ENCODE data around the gene RTCB.
"Not testable (repeated sequence)": the region's sequence is repeated elsewhere in the genome, so short reads cannot be mapped to it uniquely, and the experiment has no call there.

Gene RTCB

GRCh38 chr22:32360096-32360495, 52.0 kb downstream of the RTCB start:
- not testable (repeated sequence) for H2BK120ac ChIP-seq (ENCODE audit: low read depth, low read length); H3K79me1 ChIP-seq (ENCODE audit: low read depth, low read length); H2BK12ac ChIP-seq (ENCODE audit: low read length); H3K18ac ChIP-seq (ENCODE audit: low read length); H4K91ac ChIP-seq (ENCODE audit: low read depth, low read length, poor library complexity); H3K14ac ChIP-seq (ENCODE audit: low read length); H2AK5ac ChIP-seq (ENCODE audit: low read depth, low read length); H3K27me3 ChIP-seq (ENCODE audit: control insufficient read depth in 3 of 3, insufficient read depth in 3 of 3, low read depth in 1 of 3, low read length in 3 of 3); H4K8ac ChIP-seq (ENCODE audit: low read depth, low read length); H2AFZ ChIP-seq (ENCODE audit: low read length); H3K36me3 ChIP-seq (replicated peaks in 1 of 2; ENCODE audit: control insufficient read depth in 2 of 2, insufficient read depth in 2 of 2, low read length in 2 of 2); H3K23ac ChIP-seq (ENCODE audit: low read depth, low read length, poor library complexity); H3K9ac ChIP-seq (ENCODE audit: low read depth, low read length, poor library complexity); H2BK15ac ChIP-seq (ENCODE audit: low read length); H3K4ac ChIP-seq (ENCODE audit: low read length); DNase-seq (ENCODE audit: low spot score); H3K4me2 ChIP-seq (ENCODE audit: insufficient read depth, low read length, poor library complexity, severe bottlenecking); H3K4me1 ChIP-seq (ENCODE audit: control insufficient read depth in 2 of 2, insufficient read depth in 1 of 2, low read depth in 1 of 2, low read length in 2 of 2); H3K27ac ChIP-seq (replicated peaks; ENCODE audit: low read length); H3K4me3 ChIP-seq (ENCODE audit: low read length in 2 of 2); H3K9me3 ChIP-seq (replicated peaks in 1 of 2; ENCODE audit: control insufficient read depth in 2 of 2, insufficient read depth in 1 of 2, low read depth in 1 of 2, low read length in 2 of 2); H2BK5ac ChIP-seq (ENCODE audit: low read length)
- WGBS, 2 donors (ENCODE audit: extremely low coverage in 2 of 2, insufficient read length in 2 of 2, insufficient replicate concordance in 1 of 2) = no CpG with 5 or more reads among the region's 11 CpGs

- Histone ChIP-seq H3K18ac (ENCODE audit: low read length) (peak within 1 kb of the TSS; percentile 33), H2BK15ac (ENCODE audit: low read length) (peak within 1 kb of the TSS; percentile 79), H2AK5ac (ENCODE audit: low read depth, low read length) (peak within 1 kb of the TSS; percentile 78), H2AFZ (ENCODE audit: low read length) (peak within 1 kb of the TSS; percentile 45), H3K14ac (ENCODE audit: low read length) (peak within 1 kb of the TSS; percentile 63)
- not testable (repeated sequence) for H3K4ac ChIP-seq (ENCODE audit: low read length); H3K4me1 ChIP-seq (ENCODE audit: control insufficient read depth in 2 of 2, insufficient read depth in 1 of 2, low read depth in 1 of 2, low read length in 2 of 2); H2BK12ac ChIP-seq (ENCODE audit: low read length); H3K79me1 ChIP-seq (ENCODE audit: low read depth, low read length); H4K91ac ChIP-seq (ENCODE audit: low read depth, low read length, poor library complexity); H3K9me3 ChIP-seq (replicated peaks in 1 of 2; ENCODE audit: control insufficient read depth in 2 of 2, insufficient read depth in 1 of 2, low read depth in 1 of 2, low read length in 2 of 2); H2BK120ac ChIP-seq (ENCODE audit: low read depth, low read length); H4K8ac ChIP-seq (ENCODE audit: low read depth, low read length); DNase-seq (ENCODE audit: low spot score); H3K4me3 ChIP-seq (ENCODE audit: low read length in 2 of 2); H3K27ac ChIP-seq (replicated peaks; ENCODE audit: low read length); H3K4me2 ChIP-seq (ENCODE audit: insufficient read depth, low read length, poor library complexity, severe bottlenecking); H3K23ac ChIP-seq (ENCODE audit: low read depth, low read length, poor library complexity); H3K27me3 ChIP-seq (ENCODE audit: control insufficient read depth in 3 of 3, insufficient read depth in 3 of 3, low read depth in 1 of 3, low read length in 3 of 3); H2BK5ac ChIP-seq (ENCODE audit: low read length); H3K36me3 ChIP-seq (replicated peaks in 1 of 2; ENCODE audit: control insufficient read depth in 2 of 2, insufficient read depth in 2 of 2, low read length in 2 of 2); H3K9ac ChIP-seq (ENCODE audit: low read depth, low read length, poor library complexity)
- no CpG with 5 or more reads among the region's 9 CpGs for WGBS, 2 donors (ENCODE audit: extremely low coverage in 2 of 2, insufficient read length in 2 of 2, insufficient replicate concordance in 1 of 2)
Observed at GRCh38 chr22:32357567-32357966, 54.5 kb downstream of the RTCB start, which contains the start of gene RFPL3. Gene RFPL3 (plus strand): TSS chr22:32357867. CDS start chr22:32358072, 205 bp downstream.

- Histone ChIP-seq H3K36me3 (replicated peaks in 1 of 2; ENCODE audit: control insufficient read depth in 2 of 2, insufficient read depth in 2 of 2, low read length in 2 of 2) (no peaks in the 10 kb centered on the region), H4K8ac (ENCODE audit: low read depth, low read length) (no peak overlapping the region), H2BK120ac (ENCODE audit: low read depth, low read length) (no peak overlapping the region), H2AFZ (ENCODE audit: low read length) (peak overlapping the region; percentile 61), H3K4me1 (ENCODE audit: control insufficient read depth in 2 of 2, insufficient read depth in 1 of 2, low read depth in 1 of 2, low read length in 2 of 2) (peaks cover 1 to 4% of the 10 kb centered on the region in 2 donors), H3K9me3 (replicated peaks in 1 of 2; ENCODE audit: control insufficient read depth in 2 of 2, insufficient read depth in 1 of 2, low read depth in 1 of 2, low read length in 2 of 2) (no peaks in the 10 kb centered on the region), H3K14ac (ENCODE audit: low read length) (no peak overlapping the region), H2BK12ac (ENCODE audit: low read length) (no peak overlapping the region), H3K27me3 (ENCODE audit: control insufficient read depth in 3 of 3, insufficient read depth in 3 of 3, low read depth in 1 of 3, low read length in 3 of 3) (no peaks in the 10 kb centered on the region), H4K91ac (ENCODE audit: low read depth, low read length, poor library complexity) (no peak overlapping the region), H3K4ac (ENCODE audit: low read length) (no peak overlapping the region), H3K4me3 (ENCODE audit: low read length in 2 of 2) (no peak overlapping the region), H2AK5ac (ENCODE audit: low read depth, low read length) (no peak overlapping the region), H2BK15ac (ENCODE audit: low read length) (no peak overlapping the region), H2BK5ac (ENCODE audit: low read length) (no peak overlapping the region), H3K9ac (ENCODE audit: low read depth, low read length, poor library complexity) (no peak overlapping the region), H3K79me1 (ENCODE audit: low read depth, low read length) (peaks cover 3% of the 10 kb centered on the region), H3K27ac (replicated peaks; ENCODE audit: low read length) (no peak overlapping the region), H3K4me2 (ENCODE audit: insufficient read depth, low read length, poor library complexity, severe bottlenecking) (no peak overlapping the region), H3K18ac (ENCODE audit: low read length) (no peak overlapping the region), H3K23ac (ENCODE audit: low read depth, low read length, poor library complexity) (no peak overlapping the region)
- no peak for DNase-seq (ENCODE audit: low spot score)
- no CpG with 5 or more reads among the region's 3 CpGs for WGBS, 2 donors (ENCODE audit: extremely low coverage in 2 of 2, insufficient read length in 2 of 2, insufficient replicate concordance in 1 of 2)
Observed at GRCh38 chr22:32355760-32356159, 56.3 kb downstream of the RTCB start.

- H3K79me1 ChIP-seq (ENCODE audit: low read depth, low read length) = peaks cover 3% of the 10 kb centered on the region
- H3K9me3 ChIP-seq (replicated peaks in 1 of 2; ENCODE audit: control insufficient read depth in 2 of 2, insufficient read depth in 1 of 2, low read depth in 1 of 2, low read length in 2 of 2) = no peaks in the 10 kb centered on the region
- no peak overlapping the region for H3K4me3 ChIP-seq (ENCODE audit: low read length in 2 of 2)
- H2BK15ac ChIP-seq (ENCODE audit: low read length) = peak overlapping the region; percentile 99
- H2AK5ac ChIP-seq (ENCODE audit: low read depth, low read length) = peak overlapping the region; percentile 79
- no peak overlapping the region for H2AFZ ChIP-seq (ENCODE audit: low read length)
- peak overlapping the region; percentile 88 for H3K18ac ChIP-seq (ENCODE audit: low read length)
- no peak overlapping the region for H3K4me2 ChIP-seq (ENCODE audit: insufficient read depth, low read length, poor library complexity, severe bottlenecking)
- H3K27me3 ChIP-seq (ENCODE audit: control insufficient read depth in 3 of 3, insufficient read depth in 3 of 3, low read depth in 1 of 3, low read length in 3 of 3) = no peaks in the 10 kb centered on the region
- H2BK12ac ChIP-seq (ENCODE audit: low read length) = no peak overlapping the region
- DNase-seq (ENCODE audit: low spot score) = no peak
- H2BK5ac ChIP-seq (ENCODE audit: low read length) = no peak overlapping the region
- peak overlapping the region; percentile 3 for H3K23ac ChIP-seq (ENCODE audit: low read depth, low read length, poor library complexity)
- H3K27ac ChIP-seq (replicated peaks; ENCODE audit: low read length) = no peak overlapping the region
- peak overlapping the region; percentile 68 for H2BK120ac ChIP-seq (ENCODE audit: low read depth, low read length)
- WGBS, 2 donors (ENCODE audit: extremely low coverage in 2 of 2, insufficient read length in 2 of 2, insufficient replicate concordance in 1 of 2) = no CpG with 5 or more reads among the region's 30 CpGs
- H4K8ac ChIP-seq (ENCODE audit: low read depth, low read length) = no peak overlapping the region
- peak overlapping the region; percentile 82 for H4K91ac ChIP-seq (ENCODE audit: low read depth, low read length, poor library complexity)
- no peak overlapping the region for H3K9ac ChIP-seq (ENCODE audit: low read depth, low read length, poor library complexity)
- H3K14ac ChIP-seq (ENCODE audit: low read length) = peak overlapping the region; percentile 83
- H3K4ac ChIP-seq (ENCODE audit: low read length) = peak overlapping the region; percentile 24
- H3K36me3 ChIP-seq (replicated peaks in 1 of 2; ENCODE audit: control insufficient read depth in 2 of 2, insufficient read depth in 2 of 2, low read length in 2 of 2) = no peaks in the 10 kb centered on the region
- H3K4me1 ChIP-seq (ENCODE audit: control insufficient read depth in 2 of 2, insufficient read depth in 1 of 2, low read depth in 1 of 2, low read length in 2 of 2) = peaks cover 6 to 10% of the 10 kb centered on the region in 2 donors
Observed at GRCh38 chr22:32354360-32355351, 57.4 kb downstream of the RTCB start.
